Measurements from ENCODE around the gene PLEKHJ1. TPM values are rescaled to one million over a fixed set of nuclear protein-coding genes. Genes with fewer than 3 reads are reported as not detected.

The PLEKHJ1 gene
- total RNA-seq, 1 experiment from 2014 or later, result 73.7 TPM

GRCh38 chr19:2184422-2184975, 51.6 kb downstream of the PLEKHJ1 start:
- Histone ChIP-seq H3K4me3 (ENCODE audit: low read depth, low read length, poor library complexity, severe bottlenecking) (no peak overlapping the region), H3K4me1 (ENCODE audit: insufficient read depth, low read length, poor library complexity, severe bottlenecking) (no peaks in the 10 kb centered on the region), H3K9me3 (ENCODE audit: low read depth, low read length, poor library complexity, severe bottlenecking) (no peaks in the 10 kb centered on the region), H3K27ac (ENCODE audit: low read depth, low read length, poor library complexity, severe bottlenecking) (no peak overlapping the region), H3K36me3 (ENCODE audit: insufficient read depth, low read length, poor library complexity, severe bottlenecking) (peaks cover 31% of the 10 kb centered on the region), H3K27me3 (replicated peaks; ENCODE audit: insufficient read depth, low read depth, low read length, poor library complexity) (no peaks in the 10 kb centered on the region)
- no peak for DNase-seq (ENCODE audit: low spot score)
- CTCF ChIA-PET, result no interaction called here
- TF ChIP-seq, protein P1, sequence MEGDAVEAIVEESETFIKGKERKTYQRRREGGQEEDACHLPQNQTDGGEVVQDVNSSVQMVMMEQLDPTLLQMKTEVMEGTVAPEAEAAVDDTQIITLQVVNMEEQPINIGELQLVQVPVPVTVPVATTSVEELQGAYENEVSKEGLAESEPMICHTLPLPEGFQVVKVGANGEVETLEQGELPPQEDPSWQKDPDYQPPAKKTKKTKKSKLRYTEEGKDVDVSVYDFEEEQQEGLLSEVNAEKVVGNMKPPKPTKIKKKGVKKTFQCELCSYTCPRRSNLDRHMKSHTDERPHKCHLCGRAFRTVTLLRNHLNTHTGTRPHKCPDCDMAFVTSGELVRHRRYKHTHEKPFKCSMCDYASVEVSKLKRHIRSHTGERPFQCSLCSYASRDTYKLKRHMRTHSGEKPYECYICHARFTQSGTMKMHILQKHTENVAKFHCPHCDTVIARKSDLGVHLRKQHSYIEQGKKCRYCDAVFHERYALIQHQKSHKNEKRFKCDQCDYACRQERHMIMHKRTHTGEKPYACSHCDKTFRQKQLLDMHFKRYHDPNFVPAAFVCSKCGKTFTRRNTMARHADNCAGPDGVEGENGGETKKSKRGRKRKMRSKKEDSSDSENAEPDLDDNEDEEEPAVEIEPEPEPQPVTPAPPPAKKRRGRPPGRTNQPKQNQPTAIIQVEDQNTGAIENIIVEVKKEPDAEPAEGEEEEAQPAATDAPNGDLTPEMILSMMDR (conservative IDR thresholded peaks at IDR 0.05; ENCODE audit: low read depth, low read length), result no peak
- TF ChIP-seq EZH2 (IDR thresholded peaks at IDR 0.05; ENCODE audit: borderline replicate concordance, low read depth, low read length, poor library complexity, severe bottlenecking), result no peak
- POLR2A ChIA-PET (ENCODE audit: low non-redundant PET), result no interaction called here
- BruUV-seq (replicated peaks), result no TSS peak
- intact Hi-C loops (cut with micrococcal nuclease; ENCODE audit: unreplicated experiment), result no loop called here

Small RNA genes lying within 50 kb of the gene (microRNA-seq; reads per million reads assigned to microRNA genes)
- gene MIR1227 (25.9 reads per million, percentile 46 among the genes with 10 or more reads in this experiment), gene MIR4321 (not detected)

Other genes with a start within 250 kb of the PLEKHJ1 start
- gene BTBD2, start 220.6 kb downstream of the PLEKHJ1 start, total RNA-seq (2021), result 91.7 and 110 TPM in 2 replicates
- 106 and 107 TPM in 2 replicates for gene MKNK2, start 185.1 kb downstream of the PLEKHJ1 start, total RNA-seq (2021)
- gene MOB3A, start 140.0 kb downstream of the PLEKHJ1 start, total RNA-seq (2021), result 40.7 and 47.1 TPM in 2 replicates
- gene IZUMO4, start 139.4 kb downstream of the PLEKHJ1 start, total RNA-seq (2021), result 1.6 and 2.5 TPM in 2 replicates
- gene AP3D1, start 84.8 kb downstream of the PLEKHJ1 start, total RNA-seq (2021), result 148 and 154 TPM in 2 replicates
- gene DOT1L, start 72.4 kb downstream of the PLEKHJ1 start, total RNA-seq (2021), result 71.2 and 78.8 TPM in 2 replicates
- gene SF3A2, start 495 bp upstream of the PLEKHJ1 start, total RNA-seq (2021), result 186 and 187 TPM in 2 replicates
- gene AMH, start 13.0 kb upstream of the PLEKHJ1 start, total RNA-seq (2021), result 15.1 and 16.3 TPM in 2 replicates
- gene JSRP1, start 20.1 kb upstream of the PLEKHJ1 start, total RNA-seq (2021), result 0.73 TPM in 1 of 2 replicates, not detected in the other
- gene PEAK3, start 45.8 kb upstream of the PLEKHJ1 start, total RNA-seq (2021), result not detected in 2 replicates
- not detected in 2 replicates for gene LINGO3, start 71.8 kb upstream of the PLEKHJ1 start, total RNA-seq (2021)
- 137 and 152 TPM in 2 replicates for gene LSM7, start 92.3 kb upstream of the PLEKHJ1 start, total RNA-seq (2021)
- 86.8 and 94.2 TPM in 2 replicates for gene SPPL2B, start 92.4 kb upstream of the PLEKHJ1 start, total RNA-seq (2021)
- gene TMPRSS9, start 123.9 kb upstream of the PLEKHJ1 start, total RNA-seq (2021), result not detected in 2 replicates
- gene TIMM13, start 191.3 kb upstream of the PLEKHJ1 start, total RNA-seq (2021), result 206 and 213 TPM in 2 replicates
- 241 and 243 TPM in 2 replicates for gene LMNB2, start 220.6 kb upstream of the PLEKHJ1 start, total RNA-seq (2021)
- 12.3 and 16.4 TPM in 2 replicates for gene GADD45B, start 239.8 kb upstream of the PLEKHJ1 start, total RNA-seq (2021)